ENCODE data around the gene TOP2A.
"Not testable (repeated sequence)": the region's sequence is repeated elsewhere in the genome, so short reads cannot be mapped to it uniquely, and the experiment has no call there.

Gene TOP2A

GRCh38 chr17:40411821-40412220 is 5.9 kb downstream of the TOP2A start:
- no peak for DNase-seq (ENCODE audit: low read depth, low spot score)
- no peak for TF ChIP-seq EZH2 (IDR thresholded peaks at IDR 0.05)
- no peak for TF ChIP-seq POLR2AphosphoS5 (IDR thresholded peaks at IDR 0.05; ENCODE audit: borderline replicate concordance, low read depth, low read length)
- no peak for TF ChIP-seq FOXP2 (optimal IDR thresholded peaks at IDR 0.05; ENCODE audit: control extremely low read depth, extremely low read length, insufficient read depth)
- H3K9ac ChIP-seq (ENCODE audit: insufficient read length) = no peak overlapping the region
- H3K4me3 ChIP-seq = no peak overlapping the region
- no peaks in the 10 kb centered on the region for H3K9me3 ChIP-seq (ENCODE audit: low read depth, low read length)
- no peak overlapping the region for H3K27ac ChIP-seq
- H3K36me3 ChIP-seq (ENCODE audit: insufficient read depth, low read length) = peaks cover 95% of the 10 kb centered on the region

- Histone ChIP-seq H3K4me3 (no peak overlapping the region), H3K27ac (peak overlapping the region; percentile 61; the same call in 1 of the 2 replicates), H3K9me3 (ENCODE audit: low read depth, low read length) (no peaks in the 10 kb centered on the region), H3K9ac (ENCODE audit: insufficient read length) (no peak overlapping the region), H3K36me3 (ENCODE audit: insufficient read depth, low read length) (peaks cover 92% of the 10 kb centered on the region)
- DNase-seq (ENCODE audit: low read depth, low spot score) = no peak
- TF ChIP-seq POLR2AphosphoS5 (IDR thresholded peaks at IDR 0.05; ENCODE audit: borderline replicate concordance, low read depth, low read length) (no peak), FOXP2 (optimal IDR thresholded peaks at IDR 0.05; ENCODE audit: control extremely low read depth, extremely low read length, insufficient read depth) (no peak), EZH2 (IDR thresholded peaks at IDR 0.05) (no peak)
These were observed 7.6 kb downstream of the TOP2A start for GRCh38 chr17:40410082-40410481.

- not testable (repeated sequence) for DNase-seq (ENCODE audit: low read depth, low spot score); H3K9ac ChIP-seq (ENCODE audit: insufficient read length); H3K27ac ChIP-seq; H3K4me3 ChIP-seq; H3K9me3 ChIP-seq (ENCODE audit: low read depth, low read length)
- peaks cover 94% of the 10 kb centered on the region for H3K36me3 ChIP-seq (ENCODE audit: insufficient read depth, low read length)
These were observed 8.2 kb downstream of the TOP2A start for GRCh38 chr17:40409540-40409939.

- H3K4me3 ChIP-seq = no peak overlapping the region
- no peak for DNase-seq (ENCODE audit: low read depth, low spot score)
- H3K9me3 ChIP-seq (ENCODE audit: low read depth, low read length) = no peaks in the 10 kb centered on the region
- TF ChIP-seq EZH2 (IDR thresholded peaks at IDR 0.05) (no peak), FOXP2 (optimal IDR thresholded peaks at IDR 0.05; ENCODE audit: control extremely low read depth, extremely low read length, insufficient read depth) (no peak), POLR2AphosphoS5 (IDR thresholded peaks at IDR 0.05; ENCODE audit: borderline replicate concordance, low read depth, low read length) (no peak)
- H3K36me3 ChIP-seq (ENCODE audit: insufficient read depth, low read length) = peaks cover 93% of the 10 kb centered on the region
- H3K27ac ChIP-seq = no peak overlapping the region
- H3K9ac ChIP-seq (ENCODE audit: insufficient read length) = no peak overlapping the region
These were observed 10.2 kb downstream of the TOP2A start for GRCh38 chr17:40407460-40407859.

GRCh38 chr17:40404003-40404402 is 13.7 kb downstream of the TOP2A start:
- TF ChIP-seq EZH2 (IDR thresholded peaks at IDR 0.05) (no peak), POLR2AphosphoS5 (IDR thresholded peaks at IDR 0.05; ENCODE audit: borderline replicate concordance, low read depth, low read length) (no peak), FOXP2 (optimal IDR thresholded peaks at IDR 0.05; ENCODE audit: control extremely low read depth, extremely low read length, insufficient read depth) (no peak)
- no peak for DNase-seq (ENCODE audit: low read depth, low spot score)
- Histone ChIP-seq H3K4me3 (no peak overlapping the region), H3K9ac (ENCODE audit: insufficient read length) (peak overlapping the region; percentile 14), H3K9me3 (ENCODE audit: low read depth, low read length) (no peaks in the 10 kb centered on the region), H3K27ac (peak overlapping the region; percentile 59), H3K36me3 (ENCODE audit: insufficient read depth, low read length) (peaks cover 95% of the 10 kb centered on the region)

- no peak for DNase-seq (ENCODE audit: low read depth, low spot score)
- peaks cover 97% of the 10 kb centered on the region for H3K36me3 ChIP-seq (ENCODE audit: insufficient read depth, low read length)
- H3K9ac ChIP-seq (ENCODE audit: insufficient read length) = no peak overlapping the region
- H3K4me3 ChIP-seq = no peak overlapping the region
- TF ChIP-seq EZH2 (IDR thresholded peaks at IDR 0.05) = no peak
- peak overlapping the region; percentile 12; the same call in 1 of the 2 replicates for H3K27ac ChIP-seq
- no peaks in the 10 kb centered on the region for H3K9me3 ChIP-seq (ENCODE audit: low read depth, low read length)
These were observed 15.0 kb downstream of the TOP2A start for GRCh38 chr17:40402668-40403067.

- Histone ChIP-seq H3K4me3 (no peak overlapping the region), H3K27ac (peak overlapping the region; percentile 51; the same call in 1 of the 2 replicates), H3K9me3 (ENCODE audit: low read depth, low read length) (no peaks in the 10 kb centered on the region), H3K9ac (ENCODE audit: insufficient read length) (no peak overlapping the region), H3K36me3 (ENCODE audit: insufficient read depth, low read length) (peaks cover 100% of the 10 kb centered on the region)
- peak; percentile 42 for DNase-seq (ENCODE audit: low read depth, low spot score)
- no peak for TF ChIP-seq POLR2AphosphoS5 (IDR thresholded peaks at IDR 0.05; ENCODE audit: borderline replicate concordance, low read depth, low read length)
- TF ChIP-seq EZH2 (IDR thresholded peaks at IDR 0.05) = no peak
- TF ChIP-seq FOXP2 (optimal IDR thresholded peaks at IDR 0.05; ENCODE audit: control extremely low read depth, extremely low read length, insufficient read depth) = no peak
These were observed 18.5 kb downstream of the TOP2A start for GRCh38 chr17:40399185-40399584.

- H3K36me3 ChIP-seq (ENCODE audit: insufficient read depth, low read length) = peaks cover 54% of the 10 kb centered on the region
- H3K27ac ChIP-seq = 0 out of 2 replicates have a peak overlapping the region, but pooled peaks have one; percentile 60
- H3K9ac ChIP-seq (ENCODE audit: insufficient read length); DNase-seq (ENCODE audit: low read depth, low spot score); H3K9me3 ChIP-seq (ENCODE audit: low read depth, low read length); H3K4me3 ChIP-seq: not testable (repeated sequence)
These were observed 31.1 kb downstream of the TOP2A start for GRCh38 chr17:40386555-40386954.

GRCh38 chr17:40382251-40382650 is 35.4 kb downstream of the TOP2A start:
- no peaks in the 10 kb centered on the region for H3K9me3 ChIP-seq (ENCODE audit: low read depth, low read length)
- H3K36me3 ChIP-seq (ENCODE audit: insufficient read depth, low read length) = peaks cover 11% of the 10 kb centered on the region
- no peak for DNase-seq (ENCODE audit: low read depth, low spot score)
- H3K9ac ChIP-seq (ENCODE audit: insufficient read length) = no peak overlapping the region
- TF ChIP-seq EZH2 (IDR thresholded peaks at IDR 0.05) = no peak
- no peak for TF ChIP-seq POLR2AphosphoS5 (IDR thresholded peaks at IDR 0.05; ENCODE audit: borderline replicate concordance, low read depth, low read length)
- TF ChIP-seq FOXP2 (optimal IDR thresholded peaks at IDR 0.05; ENCODE audit: control extremely low read depth, extremely low read length, insufficient read depth) = no peak
- H3K4me3 ChIP-seq = no peak overlapping the region
- no peak overlapping the region for H3K27ac ChIP-seq
